SU-DHL-6 (cell line): ENCODE results near the gene PIGL.

Experiments used
- H2AFZ ChIP-seq: fragments of 200-600 bp; sonication (generic); 2 replicates; pipeline ENCODE4 v1.6.1; 2014; ENCODE audit warnings: low read depth, mild to moderate bottlenecking, moderate library complexity, mixed read lengths, antibody characterized with exemption, low read length; ENCODE audit not compliant: severe bottlenecking
- H3F3A ChIP-seq: fragments of 200-600 bp; shearing (Covaris generic); 2 replicates; pipeline ENCODE4 v1.6.0; 2016; ENCODE audit warnings: antibody characterized with exemption, mild to moderate bottlenecking; ENCODE audit not compliant: insufficient read depth
- H3K27ac ChIP-seq: fragments of 200-600 bp; sonication (generic); 2 replicates; pipeline ENCODE4 v1.5.1; 2016; ENCODE audit warnings: low read depth, mild to moderate bottlenecking, low read length, moderate library complexity, mixed read lengths
- H3K27me3 ChIP-seq: fragments of 200-600 bp; sonication (generic), shearing (Covaris generic); 2 replicates; pipeline ENCODE4 v1.6.0; 2014; ENCODE audit warnings: mild to moderate bottlenecking, low read length
- H3K36me3 ChIP-seq: fragments of 200-600 bp; sonication (generic); 2 replicates; pipeline ENCODE4 v1.6.1; 2014; ENCODE audit warnings: mild to moderate bottlenecking, low read length, mixed read lengths
- H3K4me2 ChIP-seq: fragments of 300-600, 200-600 bp; shearing (Covaris generic), sonication (generic); 2 replicates; pipeline ENCODE4 v1.6.0; 2014; ENCODE audit warnings: low read length, low read depth, mild to moderate bottlenecking; ENCODE audit not compliant: poor library complexity, severe bottlenecking
- H3K4me3 ChIP-seq: fragments of 200-600 bp; sonication (generic); 2 replicates; pipeline ENCODE4 v1.5.1; 2014; ENCODE audit warnings: antibody characterized with exemption, low read length, mild to moderate bottlenecking, mixed read lengths; ENCODE audit not compliant: insufficient read depth, poor library complexity, severe bottlenecking
- H3K79me2 ChIP-seq: fragments of 200-600 bp; sonication (generic); 2 replicates; pipeline ENCODE4 v1.6.1; 2014; ENCODE audit warnings: mild to moderate bottlenecking, low read length, moderate library complexity; ENCODE audit not compliant: insufficient read depth
- H3K9ac ChIP-seq: fragments of 200-600 bp; sonication (generic); 2 replicates; pipeline ENCODE4 v1.7.0; 2014; ENCODE audit warnings: mild to moderate bottlenecking, low read length
- H3K9me2 ChIP-seq: fragments of 200-600 bp; sonication (generic); replicated peaks from 2 replicates; pipeline ENCODE4 v1.6.1; 2014; ENCODE audit warnings: low read length; ENCODE audit not compliant: insufficient read depth
- H3K9me3 ChIP-seq: fragments of 200-600 bp; sonication (generic); 2 replicates; pipeline ENCODE4 v1.6.1; 2014; ENCODE audit warnings: low read length, mixed read lengths; ENCODE audit not compliant: insufficient read depth
- H4K20me1 ChIP-seq: fragments of 200-600 bp; sonication (generic); 2 replicates; pipeline ENCODE4 v1.6.1; 2014; ENCODE audit warnings: low read depth, mild to moderate bottlenecking, antibody characterized with exemption, low read length, moderate library complexity, mixed read lengths
- EZH2phosphoT487 ChIP-seq: fragments of 200-600 bp; sonication (generic), shearing (Covaris generic); conservative IDR thresholded peaks from 2 replicates; pipeline ENCODE4 v1.6.1; 2018; ENCODE audit warnings: mild to moderate bottlenecking, antibody characterized with exemption, low read length, moderate library complexity, mixed read lengths
- TF ChIP-seq, protein P1 (sequence below): fragments of 200-600 bp; sonication (generic); IDR thresholded peaks from one replicate; pipeline ENCODE4 v1.5.1; 2017; ENCODE audit warnings: antibody characterized with exemption, mild to moderate bottlenecking, low read length, moderate library complexity; ENCODE audit not compliant: insufficient read depth, poor library complexity, severe bottlenecking

Gene PIGL

DNA sequence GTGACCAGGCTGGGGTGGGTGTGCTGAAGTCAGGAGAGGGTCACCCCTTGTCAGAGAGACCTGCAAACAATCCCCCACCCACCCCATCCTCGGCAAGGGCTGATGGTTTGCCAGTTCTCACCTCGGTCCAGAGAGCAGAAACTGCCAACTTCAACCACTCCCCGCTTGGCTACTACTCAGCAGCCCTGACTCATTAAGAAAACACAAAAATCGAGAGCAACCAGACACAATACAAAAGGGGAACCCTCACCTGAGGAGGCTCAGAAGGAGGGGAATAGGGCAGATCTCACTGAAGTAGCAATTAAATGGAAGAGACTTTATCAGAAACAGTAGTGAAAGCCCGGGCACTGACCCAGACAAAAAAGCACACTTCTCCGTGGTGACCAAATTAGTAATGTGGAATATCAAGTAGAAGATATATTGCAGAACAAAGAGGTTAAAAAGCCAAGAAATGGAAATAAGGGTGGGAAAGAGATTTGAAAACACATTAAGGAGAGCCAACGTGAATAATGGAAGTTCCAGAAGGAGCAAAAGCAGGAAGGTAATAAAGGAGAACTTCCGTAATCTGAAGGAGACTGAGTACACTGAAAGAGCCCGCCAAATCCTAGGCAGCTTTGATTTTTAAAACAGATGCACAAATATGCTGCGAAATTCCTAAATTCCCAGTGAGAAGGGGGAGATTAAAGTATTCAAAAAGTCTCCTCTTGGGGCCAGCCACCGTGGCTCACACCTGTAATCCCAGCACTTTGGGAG lies 112.7 kb downstream of the PIGL start:
- Histone ChIP-seq H3K9me3 (no peaks in the 10 kb centered on the region), H3K4me2 (no peak overlapping the region), H3K4me3 (no peak overlapping the region), H3K9ac (no peak overlapping the region), H4K20me1 (no peaks in the 10 kb centered on the region), H3F3A (0 out of 2 replicates have a peak, but pooled peaks cover 6% of the 10 kb centered on the region), H3K9me2 (no peaks in the 10 kb centered on the region), H3K27me3 (no peaks in the 10 kb centered on the region), H2AFZ (no peak overlapping the region), H3K79me2 (no peaks in the 10 kb centered on the region), H3K27ac (no peak overlapping the region), H3K36me3 (no peaks in the 10 kb centered on the region)
- TF ChIP-seq, protein P1, sequence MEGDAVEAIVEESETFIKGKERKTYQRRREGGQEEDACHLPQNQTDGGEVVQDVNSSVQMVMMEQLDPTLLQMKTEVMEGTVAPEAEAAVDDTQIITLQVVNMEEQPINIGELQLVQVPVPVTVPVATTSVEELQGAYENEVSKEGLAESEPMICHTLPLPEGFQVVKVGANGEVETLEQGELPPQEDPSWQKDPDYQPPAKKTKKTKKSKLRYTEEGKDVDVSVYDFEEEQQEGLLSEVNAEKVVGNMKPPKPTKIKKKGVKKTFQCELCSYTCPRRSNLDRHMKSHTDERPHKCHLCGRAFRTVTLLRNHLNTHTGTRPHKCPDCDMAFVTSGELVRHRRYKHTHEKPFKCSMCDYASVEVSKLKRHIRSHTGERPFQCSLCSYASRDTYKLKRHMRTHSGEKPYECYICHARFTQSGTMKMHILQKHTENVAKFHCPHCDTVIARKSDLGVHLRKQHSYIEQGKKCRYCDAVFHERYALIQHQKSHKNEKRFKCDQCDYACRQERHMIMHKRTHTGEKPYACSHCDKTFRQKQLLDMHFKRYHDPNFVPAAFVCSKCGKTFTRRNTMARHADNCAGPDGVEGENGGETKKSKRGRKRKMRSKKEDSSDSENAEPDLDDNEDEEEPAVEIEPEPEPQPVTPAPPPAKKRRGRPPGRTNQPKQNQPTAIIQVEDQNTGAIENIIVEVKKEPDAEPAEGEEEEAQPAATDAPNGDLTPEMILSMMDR, result no peak
- no peak for TF ChIP-seq EZH2phosphoT487

DNA sequence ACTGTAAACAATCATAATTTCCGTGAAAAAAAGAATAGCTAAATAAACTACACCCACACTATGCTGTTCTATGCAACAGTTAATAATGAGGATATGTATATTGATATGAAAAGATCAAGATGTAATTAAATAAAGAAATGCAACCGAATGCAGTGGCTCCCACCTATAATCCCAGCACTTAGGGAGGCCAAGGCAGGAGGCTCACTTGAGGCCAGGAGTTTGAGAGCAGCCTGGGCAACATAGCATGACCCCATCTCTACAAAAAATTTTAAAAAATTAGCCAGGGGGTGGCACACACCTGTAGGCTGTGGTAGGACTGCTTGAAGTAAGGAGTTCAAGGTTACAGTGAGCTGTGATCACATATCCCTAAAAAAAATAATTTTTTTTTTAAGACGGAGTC lies 121.4 kb downstream of the PIGL start:
- H3K36me3 ChIP-seq, result no peaks in the 10 kb centered on the region
- no peak overlapping the region for H3K27ac ChIP-seq
- no peaks in the 10 kb centered on the region for H3K9me2 ChIP-seq
- no peaks in the 10 kb centered on the region for H4K20me1 ChIP-seq
- no peaks in the 10 kb centered on the region for H3K79me2 ChIP-seq
- H3F3A ChIP-seq, result peaks cover 4% of the 10 kb centered on the region; the same call in 1 of the 2 replicates
- H3K9me3 ChIP-seq, result no peaks in the 10 kb centered on the region
- no peak overlapping the region for H2AFZ ChIP-seq
- H3K4me3 ChIP-seq, result no peak overlapping the region
- no peaks in the 10 kb centered on the region for H3K27me3 ChIP-seq
- TF ChIP-seq EZH2phosphoT487, result no peak
- TF ChIP-seq, protein P1, result no peak
- H3K9ac ChIP-seq, result no peak overlapping the region
- H3K4me2 ChIP-seq, result no peak overlapping the region

DNA sequence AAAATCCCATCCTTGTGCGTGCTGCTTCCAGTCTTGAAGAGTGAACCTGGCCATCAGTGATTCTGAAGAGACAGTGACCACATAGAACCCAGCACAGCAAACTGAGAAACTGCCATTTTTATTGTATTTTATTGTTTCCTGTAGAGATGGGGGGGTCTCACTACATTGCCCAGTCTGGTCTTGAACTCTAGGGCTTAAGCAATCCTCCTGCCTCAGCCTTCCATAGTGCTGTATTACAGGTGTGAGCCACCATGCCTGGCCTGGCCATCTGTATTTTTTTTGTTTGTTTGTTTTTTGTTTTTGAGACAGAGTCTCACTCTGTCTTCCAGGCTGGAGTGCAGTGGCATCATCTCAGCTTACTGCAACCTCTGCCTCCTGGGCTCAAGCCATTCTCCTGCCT lies 122.4 kb downstream of the PIGL start:
- Histone ChIP-seq H4K20me1 (no peaks in the 10 kb centered on the region), H3K79me2 (no peaks in the 10 kb centered on the region), H3K9ac (no peak overlapping the region), H3K4me2 (no peak overlapping the region), H3K9me3 (no peaks in the 10 kb centered on the region), H2AFZ (no peak overlapping the region), H3F3A (peaks cover 4% of the 10 kb centered on the region; the same call in 1 of the 2 replicates), H3K27ac (no peak overlapping the region), H3K9me2 (no peaks in the 10 kb centered on the region), H3K4me3 (no peak overlapping the region), H3K36me3 (no peaks in the 10 kb centered on the region), H3K27me3 (no peaks in the 10 kb centered on the region)
- TF ChIP-seq, protein P1, result no peak
- TF ChIP-seq EZH2phosphoT487, result no peak
